Hepatocyte (in vitro differentiated cells): ENCODE measurements around the gene ISCU. TPM values are rescaled to one million over a fixed set of nuclear protein-coding genes. Genes with fewer than 3 reads are reported as not detected.
"Not testable (repeated sequence)": the region's sequence is repeated elsewhere in the genome, so short reads cannot be mapped to it uniquely, and the experiment has no call there.

ENCODE experiments used
- DNase-seq: peaks from one replicate; pipeline ENCODE4 v3.0.0-alpha.2; 2016; ENCODE audit warnings: low spot score
- H2AFZ ChIP-seq: fragments of 200-600 bp; sonication (generic); 2 replicates; pipeline ENCODE4 v1.6.0; 2016; ENCODE audit warnings: antibody characterized with exemption, mild to moderate bottlenecking
- H3K27ac ChIP-seq: fragments of 200-600 bp; sonication (generic); 2 replicates; pipeline ENCODE4 v1.5.1; 2016; ENCODE audit warnings: mild to moderate bottlenecking
- H3K27me3 ChIP-seq: fragments of 200-600 bp; sonication (generic); 2 replicates; pipeline ENCODE4 v1.6.1; 2016
- H3K36me3 ChIP-seq: fragments of 200-600 bp; sonication (generic); replicated peaks from 2 replicates; pipeline ENCODE4 v1.5.1; 2016; ENCODE audit warnings: low read depth; ENCODE audit not compliant: insufficient read depth
- H3K4me1 ChIP-seq: fragments of 200-600 bp; sonication (generic); 2 replicates; pipeline ENCODE4 v1.5.1; 2016; ENCODE audit warnings: mild to moderate bottlenecking, moderate library complexity; ENCODE audit not compliant: insufficient read depth
- H3K4me2 ChIP-seq: fragments of 200-600 bp; sonication (generic); 2 replicates; pipeline ENCODE4 v1.6.0; 2016
- H3K4me3 ChIP-seq: fragments of 200-600 bp; sonication (generic); 2 replicates; pipeline ENCODE4 v1.5.1; 2016; ENCODE audit warnings: mild to moderate bottlenecking
- H3K79me2 ChIP-seq: fragments of 200-600 bp; sonication (generic); 2 replicates; pipeline ENCODE4 v1.6.0; 2017; ENCODE audit warnings: mild to moderate bottlenecking
- H3K9me2 ChIP-seq: fragments of 200-600 bp; sonication (generic); replicated peaks from 2 replicates; pipeline ENCODE4 v1.6.0; 2017; ENCODE audit warnings: mild to moderate bottlenecking; ENCODE audit not compliant: insufficient read depth
- H3K9me3 ChIP-seq: fragments of 200-600 bp; sonication (generic); 2 replicates; pipeline ENCODE4 v1.5.1; 2016; ENCODE audit warnings: low read depth, mild to moderate bottlenecking
- H4K20me1 ChIP-seq: fragments of 200-600 bp; sonication (generic); 2 replicates; pipeline ENCODE4 v1.6.0; 2016; ENCODE audit warnings: mild to moderate bottlenecking; ENCODE audit not compliant: insufficient read depth, poor library complexity, severe bottlenecking
- EZH2 ChIP-seq: fragments of 200-600 bp; sonication (generic); IDR thresholded peaks from 2 replicates; pipeline ENCODE4 v1.6.1; 2016; ENCODE audit warnings: antibody characterized with exemption, mild to moderate bottlenecking, borderline replicate concordance
- WGBS: methylation state at CpG from one replicate; pipeline ENCODE4 v1.1.6; 2016; ENCODE audit warnings: low lambda C conversion rate; ENCODE audit errors: missing lambda C conversion rate; 5-methylcytosine and 5-hydroxymethylcytosine counted together
- polyA plus RNA-seq: library from polyadenylated mRNA; unstranded; fragments of >200 nt; fragmentation: Nextera tagmentation; extraction: Ambion mirVana; gene quantifications from 2 replicates; pipeline ENCODE4 v1.2.1, GENCODE V29; 2016
- total RNA-seq: library from RNA; depleted of rRNA; stranded (reverse); fragments of >200 nt; gene quantifications from 2 replicates; pipeline ENCODE4 v1.2.3, GENCODE V29; 2014
- TF ChIP-seq, protein P1 (sequence below): fragments of 200-600 bp; sonication (generic); IDR thresholded peaks from 2 replicates; pipeline ENCODE4 v1.5.1; 2016; ENCODE audit warnings: antibody characterized with exemption, mild to moderate bottlenecking; ENCODE audit not compliant: poor library complexity

Gene ISCU
- total and polyA plus RNA-seq, 2 experiments from 2014 or later = 116 to 149 TPM

DNA sequence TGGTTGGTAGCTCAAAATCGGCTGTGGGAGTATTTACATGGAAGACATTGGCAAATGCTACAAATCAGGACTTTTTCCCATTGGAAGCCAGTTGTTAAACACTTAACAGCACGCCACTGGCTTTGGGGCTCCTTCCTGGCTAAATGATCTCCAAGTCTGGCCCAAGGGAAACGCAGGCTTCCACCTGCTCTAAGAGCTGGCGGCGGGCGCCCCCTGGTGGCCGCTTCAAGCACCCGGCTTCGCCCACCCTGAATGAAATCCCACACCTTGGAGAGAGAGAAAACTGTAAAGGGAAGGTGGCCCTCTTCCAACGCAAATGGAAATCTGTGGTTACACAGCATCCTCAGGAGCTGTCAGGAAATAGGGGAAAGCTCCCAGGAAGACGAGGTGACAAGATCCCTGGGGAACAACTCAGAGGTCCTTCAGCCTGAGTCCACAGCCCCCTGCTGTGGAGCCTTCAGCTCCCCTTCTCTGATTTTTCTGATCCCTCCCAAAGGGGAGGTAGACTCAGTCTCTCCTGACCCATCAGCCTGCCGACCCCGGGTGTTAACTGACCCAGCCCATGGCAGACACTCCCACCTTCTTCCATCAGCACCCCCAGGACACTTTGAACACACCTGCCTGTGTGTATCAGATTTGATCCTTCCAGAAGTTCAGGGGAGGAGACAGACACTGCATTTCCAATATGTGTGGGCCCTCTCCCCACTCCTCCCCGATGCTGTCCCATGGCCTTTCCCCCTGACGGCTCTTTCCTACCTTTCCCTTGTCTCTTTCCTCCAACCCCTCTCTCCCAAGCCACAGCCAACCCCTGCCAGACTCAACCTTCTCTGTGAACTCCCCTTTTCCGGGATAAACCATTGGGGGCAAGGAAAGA lies 55.9 kb downstream of the ISCU start:
- no peak overlapping the region for H3K27ac ChIP-seq

DNA sequence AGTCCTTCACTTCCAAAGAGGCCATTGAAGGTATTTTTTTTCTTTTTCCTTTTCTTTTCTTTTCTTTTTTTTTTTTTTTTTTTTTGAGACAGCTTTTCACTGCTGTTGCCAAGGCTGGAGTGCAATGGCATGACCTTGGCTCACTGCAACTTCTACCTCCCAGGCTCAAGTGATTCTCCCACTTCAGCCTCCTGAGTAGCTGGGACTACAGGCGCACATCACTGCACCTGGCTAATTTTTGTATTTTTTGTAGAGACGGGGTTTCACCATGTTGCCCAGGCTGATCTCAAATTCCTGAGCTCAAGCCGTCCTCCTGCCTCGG lies 56.5 kb downstream of the ISCU start:
- H3K9me2 ChIP-seq, H4K20me1 ChIP-seq, H3K9me3 ChIP-seq, H3K4me1 ChIP-seq, DNase-seq, H3K27me3 ChIP-seq, H2AFZ ChIP-seq, H3K36me3 ChIP-seq, H3K4me3 ChIP-seq, H3K27ac ChIP-seq, H3K4me2 ChIP-seq, H3K79me2 ChIP-seq: not testable (repeated sequence)
- 93% methylated on average over 4 of the region's 4 CpGs for WGBS

More for the DNA sequence above, 55.9 kb downstream of the ISCU start:
- no peaks in the 10 kb centered on the region for H4K20me1 ChIP-seq
- H3K4me1 ChIP-seq = no peaks in the 10 kb centered on the region
- H3K4me3 ChIP-seq = no peak overlapping the region
- H3K27me3 ChIP-seq = no peaks in the 10 kb centered on the region
- no peaks in the 10 kb centered on the region for H3K36me3 ChIP-seq
- H3K4me2 ChIP-seq = no peak overlapping the region
- H3K9me3 ChIP-seq = no peaks in the 10 kb centered on the region
- H3K79me2 ChIP-seq = no peaks in the 10 kb centered on the region
- no peak for TF ChIP-seq EZH2
- TF ChIP-seq, protein P1, sequence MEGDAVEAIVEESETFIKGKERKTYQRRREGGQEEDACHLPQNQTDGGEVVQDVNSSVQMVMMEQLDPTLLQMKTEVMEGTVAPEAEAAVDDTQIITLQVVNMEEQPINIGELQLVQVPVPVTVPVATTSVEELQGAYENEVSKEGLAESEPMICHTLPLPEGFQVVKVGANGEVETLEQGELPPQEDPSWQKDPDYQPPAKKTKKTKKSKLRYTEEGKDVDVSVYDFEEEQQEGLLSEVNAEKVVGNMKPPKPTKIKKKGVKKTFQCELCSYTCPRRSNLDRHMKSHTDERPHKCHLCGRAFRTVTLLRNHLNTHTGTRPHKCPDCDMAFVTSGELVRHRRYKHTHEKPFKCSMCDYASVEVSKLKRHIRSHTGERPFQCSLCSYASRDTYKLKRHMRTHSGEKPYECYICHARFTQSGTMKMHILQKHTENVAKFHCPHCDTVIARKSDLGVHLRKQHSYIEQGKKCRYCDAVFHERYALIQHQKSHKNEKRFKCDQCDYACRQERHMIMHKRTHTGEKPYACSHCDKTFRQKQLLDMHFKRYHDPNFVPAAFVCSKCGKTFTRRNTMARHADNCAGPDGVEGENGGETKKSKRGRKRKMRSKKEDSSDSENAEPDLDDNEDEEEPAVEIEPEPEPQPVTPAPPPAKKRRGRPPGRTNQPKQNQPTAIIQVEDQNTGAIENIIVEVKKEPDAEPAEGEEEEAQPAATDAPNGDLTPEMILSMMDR = peak; percentile 97
- 16% methylated on average over 16 of the region's 16 CpGs for WGBS
- H2AFZ ChIP-seq = no peak overlapping the region
- peak; percentile 94 for DNase-seq
- H3K9me2 ChIP-seq = no peaks in the 10 kb centered on the region

Other genes with a start within 250 kb of the ISCU start
- 1.4 and 2.2 TPM in 2 replicates for gene CMKLR1, start 223.3 kb upstream of the ISCU start, total RNA-seq
- 1.5 and 3.1 TPM in 2 replicates for gene CMKLR1, start 223.3 kb upstream of the ISCU start, polyA plus RNA-seq
- 6.3 and 6.4 TPM in 2 replicates for gene FICD, start 47.3 kb upstream of the ISCU start, total RNA-seq
- 6.2 and 6.7 TPM in 2 replicates for gene FICD, start 47.3 kb upstream of the ISCU start, polyA plus RNA-seq
- gene SART3, start 1.4 kb upstream of the ISCU start, total RNA-seq = 41.0 and 60.4 TPM in 2 replicates
- gene SART3, start 1.4 kb upstream of the ISCU start, polyA plus RNA-seq = 20.0 and 25.0 TPM in 2 replicates
- 69.7 and 70.1 TPM in 2 replicates for gene TMEM119, start 35.5 kb downstream of the ISCU start, total RNA-seq
- gene TMEM119, start 35.5 kb downstream of the ISCU start, polyA plus RNA-seq = 54.4 and 59.6 TPM in 2 replicates
- 0.37 and 0.72 TPM in 2 replicates for gene SELPLG, start 71.3 kb downstream of the ISCU start, total RNA-seq
- 1.5 and 1.8 TPM in 2 replicates for gene SELPLG, start 71.3 kb downstream of the ISCU start, polyA plus RNA-seq
- 109 and 137 TPM in 2 replicates for gene CORO1C, start 168.9 kb downstream of the ISCU start, total RNA-seq
- 76.5 and 110 TPM in 2 replicates for gene CORO1C, start 168.9 kb downstream of the ISCU start, polyA plus RNA-seq